Ectodermal cell (in vitro differentiated cells): Measurements from ENCODE around the gene HIVEP3.
"Not testable (repeated sequence)": the region's sequence is repeated elsewhere in the genome, so short reads cannot be mapped to it uniquely, and the experiment has no call there.

Source experiments
- H3K27ac ChIP-seq: 2 replicates; pipeline ENCODE4 v1.7.0; 2013; ENCODE audit warnings: mild to moderate bottlenecking, low read depth, low read length; ENCODE audit not compliant: insufficient read depth, poor library complexity, severe bottlenecking
- H3K27me3 ChIP-seq: 2 replicates; pipeline ENCODE4 v1.7.0; 2013; ENCODE audit warnings: mild to moderate bottlenecking, low read length; ENCODE audit not compliant: insufficient read depth, control insufficient read depth, poor library complexity, severe bottlenecking
- H3K36me3 ChIP-seq: one replicate; pipeline ENCODE4 v1.7.0; 2013; ENCODE audit warnings: low read length; ENCODE audit not compliant: control insufficient read depth, insufficient read depth
- H3K4me1 ChIP-seq: one replicate; pipeline ENCODE4 v1.7.0; 2013; ENCODE audit warnings: low read length; ENCODE audit not compliant: control insufficient read depth, insufficient read depth
- H3K4me3 ChIP-seq: 2 replicates; pipeline ENCODE4 v1.7.0; 2013; ENCODE audit warnings: low read depth, low read length, control low read depth; ENCODE audit not compliant: insufficient read depth
- H3K9me3 ChIP-seq: 2 replicates; pipeline ENCODE4 v1.7.0; 2013; ENCODE audit warnings: mild to moderate bottlenecking, low read length, moderate library complexity; ENCODE audit not compliant: control insufficient read depth
- WGBS, 2 experiments: methylation state at CpG; one replicate each; pipeline ENCODE4 v1.1.7; 2013; ENCODE audit warnings: missing lambda C conversion rate in 2 of 2; 5-methylcytosine and 5-hydroxymethylcytosine counted together

Gene HIVEP3

DNA sequence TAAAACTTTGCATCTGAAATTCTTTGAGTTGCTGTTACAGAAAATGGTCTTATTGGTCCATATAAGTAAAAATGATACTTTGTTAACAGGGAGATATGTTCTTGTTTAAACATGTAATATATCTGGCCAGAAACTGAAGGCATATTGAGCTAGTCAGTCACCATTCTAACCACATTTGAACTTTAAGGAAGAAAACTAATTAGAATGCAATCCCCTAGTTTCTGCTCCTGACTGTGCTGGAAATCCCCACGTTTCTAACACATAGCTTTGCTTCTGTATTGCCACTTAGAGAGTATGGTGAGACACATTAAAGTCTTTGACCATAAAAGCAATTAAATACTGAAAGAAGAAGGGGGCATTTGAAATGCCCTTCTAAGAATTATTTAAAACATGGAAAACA is 32.1 kb upstream of the HIVEP3 start:
- H3K27ac ChIP-seq: no peak overlapping the region
- H3K4me3 ChIP-seq: no peak overlapping the region
- peaks cover 6% of the 10 kb centered on the region for H3K4me1 ChIP-seq
- no peaks in the 10 kb centered on the region for H3K27me3 ChIP-seq
- H3K9me3 ChIP-seq: no peaks in the 10 kb centered on the region
- WGBS, 2 experiments: 60 to 79% methylated on average over 1 of the region's 1 CpG
- H3K36me3 ChIP-seq: no peaks in the 10 kb centered on the region

DNA sequence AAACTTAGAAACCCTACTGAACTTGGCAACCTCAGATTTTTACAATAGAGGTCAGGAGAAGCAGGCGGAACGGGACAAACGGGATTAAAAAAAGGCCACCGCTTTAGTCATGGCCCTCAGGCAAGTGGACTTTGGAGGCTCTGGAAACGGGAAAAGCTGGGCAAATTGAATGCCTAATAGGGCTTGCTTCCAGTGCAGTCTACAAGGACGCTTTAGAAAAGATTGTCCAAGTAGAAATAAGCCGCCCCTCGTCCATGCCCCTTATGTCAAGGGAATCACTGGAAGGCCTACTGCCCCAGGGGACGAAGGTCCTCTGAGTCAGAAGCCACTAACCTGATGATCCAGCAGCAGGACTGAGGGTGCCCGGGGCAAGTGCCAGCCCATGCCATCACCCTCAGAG is 27.2 kb upstream of the HIVEP3 start:
- not testable (repeated sequence) for H3K36me3 ChIP-seq
- 92% methylated on average over 10 of the region's 10 CpGs for WGBS, 2 experiments

DNA sequence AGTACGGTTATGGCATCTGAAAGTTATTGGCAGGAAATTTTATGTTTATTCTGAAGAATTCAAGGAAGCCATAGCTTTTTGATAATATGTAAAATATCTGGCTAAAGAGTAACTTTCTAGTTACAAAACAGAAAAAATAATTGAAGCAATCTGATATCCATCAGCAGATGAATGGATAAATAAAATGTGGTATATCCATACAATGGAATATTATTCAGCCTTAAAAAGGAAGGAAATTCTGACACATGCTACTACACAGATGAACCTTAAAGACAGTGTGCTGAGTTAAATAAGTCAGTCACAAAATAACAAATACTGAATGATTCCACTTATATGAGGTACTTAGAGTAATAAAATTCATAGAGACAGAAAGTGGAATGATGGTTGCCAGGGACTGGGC is 25.0 kb upstream of the HIVEP3 start:
- 76 to 100% methylated on average over 1 of the region's 1 CpG for WGBS, 2 experiments
- Histone ChIP-seq H3K4me1 (no peaks in the 10 kb centered on the region), H3K27ac (no peak overlapping the region)

More for the DNA sequence above, 27.2 kb upstream of the HIVEP3 start:
- not testable (repeated sequence) for H3K4me3 ChIP-seq, H3K27ac ChIP-seq, H3K4me1 ChIP-seq, H3K9me3 ChIP-seq, H3K27me3 ChIP-seq

DNA sequence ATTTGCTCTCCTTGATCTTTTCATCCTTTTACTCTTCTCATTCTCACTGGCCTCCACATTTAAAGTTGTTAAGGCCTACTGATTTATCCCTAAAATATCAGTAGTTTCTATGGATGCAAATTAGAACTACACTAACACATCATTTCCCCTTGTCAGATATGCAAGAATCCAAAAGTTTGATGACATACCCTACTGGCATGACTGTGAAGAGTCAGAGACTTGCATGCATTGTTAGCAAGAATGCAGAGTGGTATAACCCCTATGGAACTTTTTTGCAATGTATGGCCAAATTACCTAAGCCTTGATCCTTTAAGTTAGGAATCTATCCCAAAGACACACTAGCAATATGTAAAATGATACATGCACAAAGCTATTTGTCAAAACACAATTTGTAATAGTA is 23.6 kb upstream of the HIVEP3 start:
- Histone ChIP-seq H3K9me3 (peaks cover 6% of the 10 kb centered on the region), H3K36me3 (no peaks in the 10 kb centered on the region), H3K4me1 (no peaks in the 10 kb centered on the region), H3K27me3 (no peaks in the 10 kb centered on the region), H3K4me3 (no peak overlapping the region), H3K27ac (no peak overlapping the region)

More for the DNA sequence above, 25.0 kb upstream of the HIVEP3 start:
- H3K36me3 ChIP-seq: no peaks in the 10 kb centered on the region
- peaks cover 6% of the 10 kb centered on the region for H3K9me3 ChIP-seq
- no peaks in the 10 kb centered on the region for H3K27me3 ChIP-seq
- H3K4me3 ChIP-seq: no peak overlapping the region

DNA sequence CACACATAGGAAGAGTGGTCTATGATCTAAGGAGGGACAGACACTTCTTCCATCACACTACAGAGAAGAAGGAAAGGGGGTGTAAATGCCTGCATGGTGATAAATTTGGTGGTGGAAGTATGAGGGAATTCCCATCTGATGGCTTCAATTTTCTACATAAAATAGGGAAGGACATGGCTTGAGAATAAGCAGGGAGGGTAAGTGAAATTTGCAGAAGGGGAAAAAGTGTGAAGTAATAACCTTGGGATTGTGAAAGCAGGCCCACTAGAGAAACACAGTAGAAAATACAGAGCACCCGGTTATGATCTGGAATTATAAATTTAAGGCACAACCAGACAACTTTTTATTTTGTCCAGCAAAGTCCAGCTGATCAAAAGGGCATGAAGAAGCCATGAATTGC is 22.7 kb upstream of the HIVEP3 start:
- H3K4me1 ChIP-seq: no peaks in the 10 kb centered on the region
- no peaks in the 10 kb centered on the region for H3K36me3 ChIP-seq
- no peak overlapping the region for H3K4me3 ChIP-seq
- H3K27me3 ChIP-seq: no peaks in the 10 kb centered on the region
- H3K27ac ChIP-seq: no peak overlapping the region
- WGBS, 2 experiments: 96 to 100% methylated on average over 1 of the region's 1 CpG
- peaks cover 6% of the 10 kb centered on the region for H3K9me3 ChIP-seq

DNA sequence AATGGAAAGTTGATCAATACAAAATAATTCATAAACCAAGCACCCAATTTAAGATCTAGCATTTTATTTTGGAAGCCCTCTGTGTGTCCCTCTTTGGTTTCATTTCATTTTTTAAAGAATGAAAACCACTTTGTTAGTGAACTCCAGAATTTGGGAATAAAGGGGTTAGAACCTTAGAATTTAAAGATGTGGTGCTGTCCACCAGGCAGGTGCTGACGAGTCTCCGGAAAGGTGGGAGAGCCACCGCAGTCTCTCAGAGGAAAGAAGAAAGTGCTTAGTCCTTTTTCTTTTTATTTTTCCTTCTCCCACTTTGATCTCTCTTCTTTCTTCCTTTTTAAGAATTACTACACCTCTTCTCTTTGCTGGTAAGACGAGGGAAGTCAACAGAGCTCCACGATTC is 20.5 kb upstream of the HIVEP3 start:
- 56 to 63% methylated on average over 5 of the region's 5 CpGs for WGBS, 2 experiments
- H3K27ac ChIP-seq: no peak overlapping the region
- H3K27me3 ChIP-seq: no peaks in the 10 kb centered on the region
- H3K4me3 ChIP-seq: no peak overlapping the region
- peaks cover 6% of the 10 kb centered on the region for H3K9me3 ChIP-seq
- H3K36me3 ChIP-seq: no peaks in the 10 kb centered on the region
- H3K4me1 ChIP-seq: no peaks in the 10 kb centered on the region

DNA sequence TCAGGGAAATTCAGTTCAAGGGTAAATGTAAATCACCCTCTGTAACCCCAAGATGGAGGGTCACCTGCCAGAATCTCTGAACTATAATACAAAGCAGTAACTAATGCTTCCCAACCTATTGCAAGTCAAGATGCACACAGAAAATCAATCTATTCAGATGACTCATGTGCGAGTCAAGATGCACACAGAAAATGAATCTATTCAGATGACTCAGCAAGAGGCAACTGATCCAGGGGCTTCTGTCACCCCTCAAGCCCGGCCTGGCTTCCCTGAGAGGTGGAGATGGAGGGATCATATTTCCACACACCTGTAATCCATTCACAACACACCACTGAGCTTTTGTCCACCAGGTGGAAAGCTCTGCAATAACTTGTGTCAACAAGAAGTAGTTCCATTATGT is 17.4 kb upstream of the HIVEP3 start:
- WGBS, 2 experiments: 69 to 75% methylated on average over 2 of the region's 2 CpGs

DNA sequence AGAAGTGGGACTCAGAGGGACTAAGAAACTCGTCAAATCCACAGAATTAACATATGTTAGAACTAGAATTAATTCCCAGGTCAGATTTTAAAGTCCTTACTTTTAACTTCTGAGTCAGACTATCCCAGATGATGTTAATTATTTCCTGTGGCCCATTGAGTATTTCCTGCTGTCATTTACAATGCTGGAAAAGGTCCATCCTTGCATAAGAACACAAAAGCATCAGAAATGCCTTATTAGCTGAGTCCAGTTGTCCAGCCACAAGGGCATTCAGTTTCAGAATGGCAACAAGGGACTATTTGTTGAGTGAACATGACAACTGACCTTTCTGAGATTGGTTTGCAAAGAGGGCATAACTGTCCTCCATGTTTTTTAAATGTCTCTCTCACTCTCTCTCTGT is 16.5 kb upstream of the HIVEP3 start:
- 61 to 71% methylated on average over 1 of the region's 1 CpG for WGBS, 2 experiments
- Histone ChIP-seq H3K9me3 (no peaks in the 10 kb centered on the region), H3K4me1 (no peaks in the 10 kb centered on the region), H3K27me3 (no peaks in the 10 kb centered on the region), H3K27ac (no peak overlapping the region), H3K4me3 (no peak overlapping the region), H3K36me3 (no peaks in the 10 kb centered on the region)

More for the DNA sequence above, 17.4 kb upstream of the HIVEP3 start:
- Histone ChIP-seq H3K9me3 (no peaks in the 10 kb centered on the region), H3K4me1 (no peaks in the 10 kb centered on the region), H3K4me3 (no peak overlapping the region), H3K27me3 (no peaks in the 10 kb centered on the region), H3K27ac (no peak overlapping the region), H3K36me3 (no peaks in the 10 kb centered on the region)

DNA sequence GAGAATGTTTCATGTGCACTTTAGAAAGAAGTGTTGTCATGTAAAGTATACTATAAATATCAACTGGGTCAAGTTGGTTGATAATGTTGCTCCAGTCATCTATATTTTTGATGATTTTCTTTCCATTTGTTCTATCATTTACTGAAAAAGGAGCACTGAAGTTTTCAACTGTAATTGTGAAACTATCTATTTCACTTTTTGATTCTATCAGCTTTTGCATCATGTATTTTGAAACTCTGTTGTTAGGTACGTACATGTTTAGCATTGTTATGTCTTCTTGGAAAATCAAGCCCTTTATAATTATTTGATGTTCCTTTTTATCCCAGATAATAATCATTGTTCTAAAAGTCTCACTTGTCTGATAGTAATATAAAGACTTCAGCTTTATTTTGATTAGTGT is 14.4 kb upstream of the HIVEP3 start:
- H3K9me3 ChIP-seq: no peaks in the 10 kb centered on the region
- H3K4me3 ChIP-seq: no peak overlapping the region
- no peak overlapping the region for H3K27ac ChIP-seq
- no peaks in the 10 kb centered on the region for H3K27me3 ChIP-seq
- no peaks in the 10 kb centered on the region for H3K4me1 ChIP-seq
- H3K36me3 ChIP-seq: no peaks in the 10 kb centered on the region
- WGBS, 2 experiments: no CpG with 5 or more reads among the region's 1 CpG

DNA sequence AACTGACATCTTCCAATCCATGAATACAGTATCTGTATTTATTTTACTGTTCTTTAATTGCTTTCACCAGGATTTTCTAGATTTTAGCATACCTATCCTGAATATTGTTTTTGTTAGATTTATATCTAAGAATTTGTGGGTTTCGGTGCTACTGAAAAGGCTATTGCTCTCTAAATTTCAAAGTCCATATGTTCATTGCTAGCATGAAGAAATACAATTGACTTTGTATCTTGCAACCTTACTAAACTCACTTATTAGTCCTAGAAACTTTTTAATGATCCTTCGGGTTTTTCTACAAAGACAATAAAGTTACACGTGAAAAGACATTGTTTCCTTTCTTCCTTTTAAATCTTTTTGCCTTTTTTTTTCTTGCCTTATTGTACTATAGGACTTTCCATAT is 12.9 kb upstream of the HIVEP3 start:
- Histone ChIP-seq H3K36me3 (no peaks in the 10 kb centered on the region), H3K27ac (no peak overlapping the region), H3K4me3 (no peak overlapping the region), H3K9me3 (no peaks in the 10 kb centered on the region), H3K27me3 (no peaks in the 10 kb centered on the region), H3K4me1 (no peaks in the 10 kb centered on the region)
- WGBS, 2 experiments: 90 to 93% methylated on average over 2 to 3 of the region's 3 CpGs

DNA sequence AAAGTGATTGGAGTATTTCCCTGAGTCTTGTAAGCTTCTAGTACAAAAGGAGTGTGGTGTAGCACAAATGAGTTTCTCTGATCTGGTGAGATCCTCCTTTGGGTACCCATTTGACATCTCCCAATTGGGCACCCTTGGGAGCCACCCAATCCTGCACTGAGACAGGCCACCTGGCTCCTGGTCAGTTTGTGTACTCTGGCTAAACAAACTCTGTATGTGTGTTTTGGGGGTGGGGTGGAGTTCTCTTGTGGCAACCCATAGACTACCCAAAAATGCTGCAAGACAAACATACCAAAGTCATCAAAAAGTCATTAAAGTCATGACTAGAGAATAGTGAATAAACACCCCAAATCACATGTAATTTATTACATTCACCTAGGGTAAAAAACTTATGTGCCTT is 8.4 kb upstream of the HIVEP3 start:
- no peaks in the 10 kb centered on the region for H3K9me3 ChIP-seq
- H3K27ac ChIP-seq: no peak overlapping the region
- H3K4me3 ChIP-seq: no peak overlapping the region
- H3K36me3 ChIP-seq: no peaks in the 10 kb centered on the region
- no peaks in the 10 kb centered on the region for H3K27me3 ChIP-seq
- H3K4me1 ChIP-seq: no peaks in the 10 kb centered on the region
